Stimulated activated CD4-positive, alpha-beta T cell treated with anti-CD3 and anti-CD28 coated beads, Interleukin-4, amount 100 ng/mL, for 48 hours (primary cell): ENCODE measurements around the gene UVRAG.
"Not testable (repeated sequence)": the region's sequence is repeated elsewhere in the genome, so short reads cannot be mapped to it uniquely, and the experiment has no call there.

Experiments used
- DNase-seq, 2 donors: peaks; one replicate each; pipeline ENCODE4 v3.0.0-alpha.2; 2020; ENCODE audit warnings: low read depth in 2 of 2

UVRAG gene

GRCh38 chr11:75966537-75967287, 151.7 kb downstream of the UVRAG start:
- DNase-seq, result no peak

DNA sequence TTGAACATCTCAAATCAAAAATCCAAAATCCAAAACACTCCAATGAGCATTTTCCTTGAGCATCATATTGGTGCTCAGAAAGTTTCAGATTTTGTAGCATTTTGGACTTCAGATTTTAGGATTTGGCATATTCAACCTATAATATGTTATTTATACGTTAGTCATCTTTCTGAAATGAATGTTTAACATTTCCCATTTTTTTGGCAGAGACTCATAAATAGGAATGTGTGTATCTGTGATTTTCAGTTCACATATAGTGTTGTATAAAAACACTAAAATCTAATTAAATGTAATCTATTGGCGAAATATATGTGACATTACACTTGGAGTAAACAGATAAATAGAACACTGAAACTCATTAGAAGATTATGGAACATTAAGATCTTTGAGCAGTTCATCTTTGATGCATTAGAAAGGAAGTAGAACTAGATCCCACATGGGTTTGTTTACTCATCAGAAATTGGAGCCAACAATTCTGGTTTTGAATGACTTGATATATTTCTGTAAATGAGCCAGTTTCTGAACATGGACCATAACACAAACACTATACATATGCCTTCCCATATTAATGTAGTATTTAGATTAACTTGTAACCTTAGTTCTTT, 153.1 kb downstream of the UVRAG start:
- DNase-seq, result no peak

DNA sequence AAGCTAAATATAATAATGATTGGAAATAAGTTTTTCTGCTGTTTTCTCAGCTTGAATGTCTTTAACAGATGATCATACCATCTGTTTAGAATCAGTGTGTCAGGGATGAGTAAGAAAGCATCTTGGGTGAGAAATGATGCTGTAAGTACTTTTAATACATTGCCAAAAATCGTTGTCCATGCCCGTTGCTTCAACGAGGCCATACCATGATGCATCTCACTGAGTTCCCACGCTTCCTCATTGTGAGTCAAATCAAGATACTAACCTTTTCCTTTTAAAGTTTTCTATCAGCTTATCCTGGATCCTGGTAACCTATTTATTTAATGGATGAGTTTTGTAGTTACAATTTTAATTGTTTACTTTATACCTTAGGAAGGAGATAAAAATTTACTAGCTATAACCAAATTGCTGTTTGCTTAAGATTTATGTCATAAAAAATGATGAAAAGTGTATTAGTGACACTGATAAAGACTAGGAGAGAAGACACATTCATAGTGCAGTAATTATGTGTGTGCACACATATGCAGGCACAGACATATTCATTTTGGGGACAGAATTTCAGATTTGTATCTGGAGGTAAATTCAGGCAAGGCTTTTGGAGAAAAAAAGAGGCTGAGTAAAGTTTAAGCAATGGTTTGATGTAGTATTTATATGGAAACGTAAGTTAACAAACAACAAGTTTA, 154.8 kb downstream of the UVRAG start:
- DNase-seq, result no peak

GRCh38 chr11:75973710-75974109, 158.7 kb downstream of the UVRAG start:
- not testable (repeated sequence) for DNase-seq

DNA sequence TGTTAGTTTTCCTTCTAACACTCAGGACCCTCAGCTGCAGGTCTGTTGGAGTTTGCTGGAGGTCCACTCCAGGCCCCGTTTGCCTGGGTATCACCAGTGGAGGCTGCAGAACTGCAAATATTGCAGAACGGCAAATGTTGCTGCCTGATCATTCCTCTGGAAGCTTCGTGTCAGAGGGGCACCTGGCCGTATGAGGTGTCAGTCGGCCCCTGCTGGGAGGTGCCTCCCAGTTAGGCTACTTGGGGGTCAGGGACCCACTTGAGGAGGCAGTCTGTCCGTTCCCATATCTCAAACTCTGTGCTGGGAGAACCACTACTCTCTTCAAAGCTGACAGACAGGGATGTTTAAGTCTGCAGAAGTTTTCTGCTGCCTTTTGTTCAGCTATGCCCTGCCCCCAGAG, 164.1 kb downstream of the UVRAG start:
- DNase-seq, result not testable (repeated sequence)

- DNase-seq, result not testable (repeated sequence)
Observed at GRCh38 chr11:75979479-75980027, 164.5 kb downstream of the UVRAG start.

GRCh38 chr11:75980031-75980430, 165.0 kb downstream of the UVRAG start:
- no peak for DNase-seq

DNA sequence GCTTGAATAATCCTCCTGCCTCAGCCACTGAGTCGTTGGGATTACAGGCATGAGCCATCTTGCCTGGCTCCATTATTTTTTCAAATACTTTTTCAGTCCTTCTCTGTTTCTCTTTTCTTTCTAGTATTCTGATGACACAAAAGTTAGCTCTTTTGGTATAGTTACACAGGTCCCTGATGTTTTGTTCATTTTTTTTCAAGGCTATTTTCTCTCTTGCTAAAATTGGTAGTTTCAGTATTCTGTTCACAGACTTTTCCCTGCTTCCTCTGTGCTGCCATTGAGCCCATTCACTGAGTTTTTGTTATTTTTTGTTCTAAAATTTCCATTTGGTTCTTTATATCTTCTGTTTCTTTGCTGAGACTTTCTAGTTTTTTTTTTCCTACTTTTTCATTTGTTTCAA, 166.5 kb downstream of the UVRAG start:
- DNase-seq, result no peak

DNA sequence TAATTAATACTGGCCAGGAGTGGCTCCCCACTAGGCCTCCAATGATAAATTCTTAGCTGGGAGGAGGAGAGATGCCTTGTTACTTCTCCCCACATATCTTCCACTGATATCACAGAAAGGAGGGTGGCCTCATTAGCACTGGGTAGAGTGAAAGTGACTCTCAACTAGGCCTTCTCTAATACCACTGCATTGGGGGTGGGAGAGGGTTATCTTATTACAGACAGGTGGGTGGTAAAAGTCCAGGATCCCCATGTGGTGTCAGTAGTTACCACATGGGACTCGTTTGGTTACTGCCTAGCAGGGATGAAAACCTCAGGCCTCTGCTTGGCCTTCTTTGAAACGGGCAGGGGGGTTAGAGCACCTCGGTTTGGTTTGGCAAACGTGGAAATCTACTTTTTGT, 167.3 kb downstream of the UVRAG start:
- no peak for DNase-seq

GRCh38 chr11:75986966-75987365, 172.0 kb downstream of the UVRAG start:
- DNase-seq, result no peak

GRCh38 chr11:75993126-75993525, 178.1 kb downstream of the UVRAG start:
- no peak for DNase-seq

- no peak for DNase-seq
Observed at GRCh38 chr11:75994616-75995015, 179.6 kb downstream of the UVRAG start.

- DNase-seq, result no peak
Observed at GRCh38 chr11:75996523-75997442, 181.8 kb downstream of the UVRAG start.

DNA sequence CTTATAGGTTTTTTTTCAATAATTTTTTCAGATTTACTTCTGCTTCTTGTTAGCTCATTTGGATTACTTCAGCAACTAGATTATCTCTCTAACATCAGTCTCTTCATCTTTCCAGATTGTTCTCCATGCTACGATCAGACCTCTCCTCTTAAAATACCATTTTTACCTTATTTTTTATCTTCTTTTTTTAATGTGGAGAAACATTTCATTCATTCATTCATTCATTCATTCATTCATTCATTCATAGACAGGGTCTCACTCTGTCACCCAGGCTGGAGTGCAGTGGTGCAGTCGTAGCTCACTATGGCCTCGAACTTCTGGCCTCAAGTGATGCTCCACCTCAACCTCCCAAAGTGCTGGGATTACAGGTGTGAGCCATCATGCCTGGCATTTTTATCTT, 189.4 kb downstream of the UVRAG start:
- DNase-seq, result no peak

GRCh38 chr11:76005756-76006155, 190.7 kb downstream of the UVRAG start:
- DNase-seq, result no peak

DNA sequence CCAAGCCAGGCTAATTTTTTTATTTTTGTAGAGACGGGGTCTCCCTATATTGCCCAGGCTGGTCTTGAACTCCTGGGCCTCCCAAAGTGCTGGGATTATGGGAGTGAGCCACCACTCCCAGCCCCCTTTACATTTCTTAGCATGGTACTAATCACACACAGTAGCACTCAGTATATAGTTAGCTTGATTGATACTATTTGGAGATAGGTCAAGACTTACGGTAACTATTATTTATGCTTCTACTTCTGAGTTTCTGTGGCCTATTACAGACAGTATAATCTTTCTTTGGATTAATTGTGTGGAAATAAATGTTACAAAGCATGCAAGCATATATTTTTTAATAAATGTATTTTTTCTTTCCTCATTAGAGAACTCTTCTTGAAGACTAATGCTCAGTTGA, 192.2 kb downstream of the UVRAG start:
- DNase-seq, result no peak

DNA sequence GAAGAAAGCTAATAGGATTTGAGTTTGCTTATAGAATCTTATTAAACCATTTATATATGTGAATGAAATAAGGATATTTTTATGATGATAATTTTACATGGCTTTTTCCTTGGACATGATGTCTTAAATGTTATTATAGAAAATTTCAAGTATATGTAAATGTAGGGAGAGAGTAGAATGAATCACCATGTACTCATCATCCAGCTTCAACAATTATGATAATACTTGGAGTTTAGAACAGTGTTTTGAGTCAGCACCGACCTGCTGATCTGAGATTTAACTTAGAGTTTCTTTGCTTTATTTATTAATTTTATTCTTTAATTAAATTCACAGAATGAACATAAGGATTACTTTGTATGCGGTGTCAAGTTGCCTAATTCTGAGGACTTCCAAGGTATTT, 193.5 kb downstream of the UVRAG start:
- DNase-seq, result no peak

- DNase-seq, result no peak
Observed at GRCh38 chr11:76010051-76010450, 195.0 kb downstream of the UVRAG start.

- DNase-seq, result no peak
Observed at GRCh38 chr11:76013526-76013925, 198.5 kb downstream of the UVRAG start.

DNA sequence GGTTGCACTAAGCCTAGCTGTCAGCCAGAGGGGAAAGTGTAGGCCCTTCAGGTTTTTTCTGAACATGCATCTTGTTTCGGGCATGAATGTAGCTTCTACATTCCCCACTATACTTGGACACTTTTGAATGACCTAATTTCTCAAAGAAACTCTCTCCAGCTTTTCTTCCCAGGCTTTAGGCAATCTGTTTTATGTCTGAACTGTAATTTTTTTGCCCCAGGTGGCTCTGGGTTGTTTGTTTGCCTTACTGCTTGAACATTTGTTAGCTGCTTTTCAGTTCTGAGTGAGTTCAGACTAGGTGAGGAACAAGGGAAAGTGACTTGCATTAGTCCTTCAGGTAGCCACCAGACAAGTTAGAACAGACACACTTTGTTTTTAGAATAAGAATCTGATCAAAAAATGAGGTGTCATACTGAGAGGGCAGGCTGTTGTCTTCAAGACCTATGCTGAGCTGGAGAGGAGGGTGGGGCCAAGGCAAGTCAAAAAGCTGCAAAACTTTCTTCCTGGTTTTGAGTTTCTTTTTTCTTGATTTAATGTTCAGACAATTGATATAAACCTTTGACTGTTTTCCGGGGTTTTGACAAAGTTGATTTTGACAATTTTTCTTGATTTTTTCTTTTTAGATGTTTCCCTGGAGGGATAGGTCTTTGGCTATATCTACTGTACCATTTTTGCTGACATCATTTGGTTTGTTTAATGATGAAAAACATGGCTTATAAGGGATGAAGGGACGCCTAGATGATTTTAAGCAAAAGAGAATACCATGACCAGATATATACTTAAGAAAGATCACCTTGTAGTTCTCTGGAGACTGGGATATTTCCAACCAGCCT, 208.4 kb downstream of the UVRAG start:
- no peak for DNase-seq

DNA sequence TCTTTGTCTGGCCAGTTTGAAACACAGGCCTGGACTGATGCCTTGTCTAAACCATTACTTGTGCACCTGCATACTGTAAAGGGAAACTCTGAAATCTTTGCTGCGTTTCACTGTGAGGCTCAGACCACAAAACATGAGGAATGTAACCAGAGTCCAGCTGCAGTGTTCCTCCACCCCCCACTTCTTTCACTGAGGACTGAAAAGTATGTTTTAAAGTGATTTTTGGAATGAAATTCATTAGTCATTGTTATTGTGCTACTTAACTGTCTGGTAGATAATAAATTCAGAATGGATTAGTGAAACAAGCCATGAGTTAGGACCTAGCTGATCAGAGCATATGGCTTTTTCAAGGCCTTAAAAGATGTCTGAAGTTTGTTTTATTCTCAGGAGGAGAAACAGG, 210.1 kb downstream of the UVRAG start:
- no peak for DNase-seq
